T-cell (primary cell): ENCODE results near the gene COG8. TPM values are rescaled to one million over a fixed set of nuclear protein-coding genes. Genes with fewer than 3 reads are reported as not detected.

Experiments
- ATAC-seq, 4 experiments: fragments of 200-7000 bp in 3 of 4; fragments of 150-1000 bp in 1 of 4; cut with Tn5 transposase; replicated peaks in 1 of 4; 1 replicate in 3 of 4; 2 replicates in 1 of 4; pipeline ENCODE4 v1.10.0; 2021; ENCODE audit warnings: moderate library complexity in 3 of 4, mild to moderate bottlenecking in 2 of 4, moderate number of reproducible peaks in 1 of 4
- CTCF ChIA-PET, 2 donors: fragments of 300-600 bp; sonication (Branson Sonifier 250); formaldehyde crosslinking; loops; one replicate each; lab custom pipeline; 2022; ENCODE audit warnings: antibody characterized with exemption in 2 of 2; lab: Charles Lee
- POLR2A ChIA-PET, 2 donors: fragments of 300-600 bp; sonication (Branson Sonifier 250); formaldehyde crosslinking; loops; one replicate each; lab custom pipeline; 2022; ENCODE audit warnings: antibody characterized with exemption in 2 of 2; lab: Charles Lee
- DNase-seq, 35 experiments: peaks; one replicate each; pipeline versions ENCODE4 v3.0.0 to v3.0.0-alpha.2; 2013 to 2023
- H3K27ac ChIP-seq: one replicate; pipeline ENCODE4 v1.5.1; 2013; ENCODE audit warnings: low read length
- H3K27me3 ChIP-seq, 2 experiments: replicated peaks in 1 of 2; 1 replicate in 1 of 2; 2 replicates in 1 of 2; pipeline versions ENCODE4 v1.6.1 to v1.7.0; 2013; ENCODE audit warnings: low read length in 1 of 2, mixed read lengths in 1 of 2; ENCODE audit not compliant: control insufficient read depth in 2 of 2, insufficient read depth in 2 of 2; ENCODE audit errors: extremely low read depth in 1 of 2
- H3K36me3 ChIP-seq, 2 donors: 1 replicate in 1 of 2; 2 replicates in 1 of 2; pipeline versions ENCODE4 v1.6.1 to v1.7.0; 2013; ENCODE audit warnings: low read length in 1 of 2; ENCODE audit not compliant: control insufficient read depth in 2 of 2, insufficient read depth in 1 of 2; ENCODE audit errors: extremely low read depth in 1 of 2
- H3K4me1 ChIP-seq, 2 experiments: 1 replicate in 1 of 2; 2 replicates in 1 of 2; pipeline versions ENCODE4 v1.6.1 to v1.7.0; 2013; ENCODE audit warnings: low read length in 2 of 2, mixed read lengths in 1 of 2; ENCODE audit not compliant: insufficient read depth in 2 of 2, control insufficient read depth in 1 of 2; ENCODE audit errors: extremely low read depth in 1 of 2
- H3K4me3 ChIP-seq, 2 donors: 1 replicate in 1 of 2; 2 replicates in 1 of 2; pipeline versions ENCODE4 v1.5.1 to v1.7.0; 2013; ENCODE audit warnings: mild to moderate bottlenecking in 2 of 2, low read length in 1 of 2, moderate library complexity in 1 of 2; ENCODE audit not compliant: control insufficient read depth in 1 of 2; ENCODE audit errors: extremely low read depth in 1 of 2
- H3K9me3 ChIP-seq: 2 replicates; pipeline ENCODE4 v1.7.0; 2013
- H3K27ac Mint-ChIP-seq, 2 donors: one replicate each; pipeline ENCODE4 v1.8.0; 2020 to 2021; ENCODE audit warnings: mild to moderate bottlenecking in 2 of 2, mixed read lengths in 2 of 2
- H3K27me3 Mint-ChIP-seq, 2 donors: one replicate each; pipeline ENCODE4 v1.8.0; 2021 to 2022; ENCODE audit warnings: mixed read lengths in 2 of 2
- H3K36me3 Mint-ChIP-seq: one replicate; pipeline ENCODE4 v1.8.0; 2021; ENCODE audit warnings: mixed read lengths
- H3K4me1 Mint-ChIP-seq, 3 donors: one replicate each; pipeline ENCODE4 v1.8.0; 2020 to 2022; ENCODE audit warnings: mixed read lengths in 3 of 3, mild to moderate bottlenecking in 1 of 3
- H3K4me3 Mint-ChIP-seq, 3 donors: one replicate each; pipeline ENCODE4 v1.8.0; 2020 to 2022; ENCODE audit warnings: mild to moderate bottlenecking in 3 of 3, mixed read lengths in 3 of 3, moderate library complexity in 3 of 3
- H3K9me3 Mint-ChIP-seq, 3 donors: one replicate each; pipeline ENCODE4 v1.8.0; 2020 to 2022; ENCODE audit warnings: mixed read lengths in 3 of 3
- WGBS: methylation state at CpG from one replicate; pipeline ENCODE4 v1.1.5; 2013; ENCODE audit warnings: missing lambda C conversion rate; ENCODE audit not compliant: insufficient coverage; 5-methylcytosine and 5-hydroxymethylcytosine counted together
- total RNA-seq, 35 experiments: library from RNA in 6 of 35; stranded (reverse) in 6 of 35; fragments of 120-200 nt in 1 of 35; gene quantifications; one replicate each; pipeline versions ENCODE4 v1.2.1 to v1.2.4 and lab custom pipeline; 2013 to 2026

The COG8 gene
- total RNA-seq, 5 donors from 2014 or later (not counting 1 experiment from before 2014, with no cell fraction given): 31.2 to 70.4 (median 59.8) TPM

DNA sequence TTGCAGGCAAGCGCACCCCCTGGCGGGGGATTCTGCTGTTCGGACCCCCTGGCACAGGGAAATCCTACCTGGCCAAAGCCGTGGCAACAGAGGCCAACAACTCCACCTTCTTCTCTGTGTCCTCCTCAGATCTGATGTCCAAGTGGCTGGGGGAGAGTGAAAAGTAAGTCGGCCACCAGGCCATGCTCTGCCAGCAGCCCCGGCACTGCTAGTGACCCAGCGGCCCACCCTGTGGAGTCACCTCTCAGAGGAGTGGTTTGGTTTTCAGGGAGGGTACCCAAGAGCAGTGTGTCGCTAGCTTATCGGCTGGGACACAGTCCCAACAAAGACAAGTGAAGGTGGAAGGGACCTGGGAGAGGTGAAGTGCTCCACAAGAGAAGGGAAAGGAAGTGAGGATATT is 20.0 kb downstream of the COG8 start:
- H3K36me3 Mint-ChIP-seq: peaks cover 35% of the 10 kb centered on the region

DNA sequence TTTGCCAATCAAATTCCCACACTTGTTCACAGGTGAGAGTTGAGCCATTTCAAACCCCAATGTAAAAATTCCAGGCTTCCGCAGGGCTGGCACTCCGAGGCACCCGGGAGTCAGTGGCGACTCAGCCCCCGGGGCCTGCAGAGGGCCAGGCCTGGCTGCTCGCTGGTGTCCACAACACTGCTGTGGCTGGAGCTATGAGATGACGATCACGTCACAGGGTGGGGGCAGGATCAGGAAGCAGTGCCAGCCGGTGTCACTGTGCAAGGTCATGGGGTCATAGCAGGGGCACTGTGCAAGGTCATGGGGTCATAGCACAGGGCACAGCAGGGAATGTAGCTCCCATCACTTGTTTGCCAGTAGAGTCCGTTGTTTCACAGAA is 20.5 kb downstream of the COG8 start:
- ATAC-seq (no peak), DNase-seq (no peak)
- peaks cover 53 to 91% of the 10 kb centered on the region in 2 donors for H3K36me3 ChIP-seq
- no peaks in the 10 kb centered on the region for H3K9me3 ChIP-seq
- no peak overlapping the region for H3K4me3 ChIP-seq
- POLR2A ChIA-PET: interaction anchor here in 1 of 2 donors (0.6 kb wide), 1 partner anchor 62 kb away, joined by 8 read pairs; no protein-coding TSS in a partner anchor
- H3K9me3 Mint-ChIP-seq: no peaks in the 10 kb centered on the region
- WGBS: 88% methylated on average over 9 of the region's 10 CpGs
- no peaks in the 10 kb centered on the region for H3K27me3 Mint-ChIP-seq
- H3K27me3 ChIP-seq: no peaks in the 10 kb centered on the region
- H3K4me1 Mint-ChIP-seq: peaks cover 8 to 15% (median 14%) of the 10 kb centered on the region in 3 donors
- peaks cover 0 to 9% of the 10 kb centered on the region in 2 experiments for H3K4me1 ChIP-seq
- H3K27ac ChIP-seq: no peak overlapping the region
- no peak overlapping the region for H3K27ac Mint-ChIP-seq
- peaks cover 35% of the 10 kb centered on the region for H3K36me3 Mint-ChIP-seq
- H3K4me3 Mint-ChIP-seq: no peak overlapping the region
- CTCF ChIA-PET: interaction anchor here in 1 of 2 donors (0.5 kb wide), 1 partner anchor 131 kb away, joined by 4 read pairs; no protein-coding TSS in a partner anchor

More for the DNA sequence above, 20.0 kb downstream of the COG8 start:
- Histone ChIP-seq H3K4me1 (peaks cover 0 to 5% of the 10 kb centered on the region in 2 experiments), H3K27ac (no peak overlapping the region), H3K9me3 (no peaks in the 10 kb centered on the region), H3K36me3 (peaks cover 55 to 92% of the 10 kb centered on the region in 2 donors), H3K4me3 (no peak overlapping the region), H3K27me3 (no peaks in the 10 kb centered on the region)
- WGBS: 97% methylated on average over 5 of the region's 9 CpGs
- no peak for ATAC-seq
- no peak overlapping the region for H3K4me3 Mint-ChIP-seq
- H3K4me1 Mint-ChIP-seq: peaks cover 7 to 15% (median 11%) of the 10 kb centered on the region in 3 donors
- H3K27ac Mint-ChIP-seq: no peak overlapping the region
- ChIA-PET CTCF (interaction anchor here in 1 of 2 donors (0.5 kb wide), 1 partner anchor 131 kb away, joined by 4 read pairs; no protein-coding TSS in a partner anchor), POLR2A (interaction anchor here in 1 of 2 donors (0.6 kb wide), 1 partner anchor 61 kb away, joined by 8 read pairs; no protein-coding TSS in a partner anchor)
- DNase-seq: no peak
- H3K27me3 Mint-ChIP-seq: no peaks in the 10 kb centered on the region
- no peaks in the 10 kb centered on the region for H3K9me3 Mint-ChIP-seq

- no peaks in the 10 kb centered on the region for H3K27me3 Mint-ChIP-seq
- no peak overlapping the region for H3K27ac ChIP-seq
- no peaks in the 10 kb centered on the region for H3K27me3 ChIP-seq
- H3K9me3 Mint-ChIP-seq: no peaks in the 10 kb centered on the region
- H3K36me3 Mint-ChIP-seq: peaks cover 34% of the 10 kb centered on the region
- H3K4me3 Mint-ChIP-seq: no peak overlapping the region
- H3K27ac Mint-ChIP-seq: no peak overlapping the region
- ChIA-PET CTCF (interaction anchor here in 1 of 2 donors (0.5 kb wide), 1 partner anchor 207 kb away, joined by 3 read pairs; no protein-coding TSS in a partner anchor), POLR2A (interaction anchor here in 1 of 2 donors (0.6 kb wide), 1 partner anchor 24 kb away, joined by 6 read pairs; no protein-coding TSS in a partner anchor)
- peaks cover 14 to 20% (median 19%) of the 10 kb centered on the region in 3 donors for H3K4me1 Mint-ChIP-seq
- ATAC-seq (no peak), DNase-seq (no peak)
- H3K9me3 ChIP-seq: no peaks in the 10 kb centered on the region
- no peak overlapping the region for H3K4me3 ChIP-seq
- peaks cover 52 to 91% of the 10 kb centered on the region in 2 donors for H3K36me3 ChIP-seq
- H3K4me1 ChIP-seq: peaks cover 0 to 10% of the 10 kb centered on the region in 2 experiments
- 96% methylated on average over 22 of the region's 30 CpGs for WGBS
Measured at GRCh38 chr16:69318177-69318910, 21.0 kb downstream of the COG8 start.

DNA sequence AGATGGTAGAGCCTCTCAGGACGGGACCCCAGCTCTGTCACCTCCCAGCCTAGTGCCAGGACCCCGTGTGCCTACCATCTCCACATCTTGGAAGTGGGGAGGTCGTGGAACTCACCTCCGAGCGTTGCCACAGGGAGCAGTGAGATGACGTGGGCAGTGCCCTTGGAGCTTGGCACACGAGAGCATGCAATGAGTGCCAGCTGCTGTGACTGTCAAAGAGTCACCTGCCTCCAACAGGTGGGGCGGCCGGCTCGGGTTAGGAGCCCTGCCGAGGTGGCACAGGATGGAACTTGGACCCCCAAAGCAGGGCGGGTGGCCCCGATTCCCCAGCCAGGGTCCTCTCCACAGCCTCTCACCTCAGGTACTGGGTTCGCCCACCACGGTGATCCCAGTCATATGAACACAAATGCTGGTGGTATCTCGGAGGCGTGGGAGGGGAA is 22.7 kb downstream of the COG8 start:
- H3K9me3 ChIP-seq: no peaks in the 10 kb centered on the region
- POLR2A ChIA-PET: no interaction called here
- no peak for DNase-seq
- 95% methylated on average over 10 of the region's 17 CpGs for WGBS
- Mint-ChIP-seq H3K27me3 (no peaks in the 10 kb centered on the region), H3K4me3 (no peak overlapping the region), H3K9me3 (no peaks in the 10 kb centered on the region), H3K4me1 (peaks cover 26 to 28% (median 26%) of the 10 kb centered on the region in 3 donors), H3K27ac (no peak overlapping the region), H3K36me3 (peaks cover 25% of the 10 kb centered on the region)
- ATAC-seq: no peak
- CTCF ChIA-PET: no interaction called here
- no peak overlapping the region for H3K4me3 ChIP-seq
- no peak overlapping the region for H3K27ac ChIP-seq
- H3K36me3 ChIP-seq: peaks cover 44 to 79% of the 10 kb centered on the region in 2 donors
- H3K27me3 ChIP-seq: no peaks in the 10 kb centered on the region
- peaks cover 4 to 27% of the 10 kb centered on the region in 2 experiments for H3K4me1 ChIP-seq

DNA sequence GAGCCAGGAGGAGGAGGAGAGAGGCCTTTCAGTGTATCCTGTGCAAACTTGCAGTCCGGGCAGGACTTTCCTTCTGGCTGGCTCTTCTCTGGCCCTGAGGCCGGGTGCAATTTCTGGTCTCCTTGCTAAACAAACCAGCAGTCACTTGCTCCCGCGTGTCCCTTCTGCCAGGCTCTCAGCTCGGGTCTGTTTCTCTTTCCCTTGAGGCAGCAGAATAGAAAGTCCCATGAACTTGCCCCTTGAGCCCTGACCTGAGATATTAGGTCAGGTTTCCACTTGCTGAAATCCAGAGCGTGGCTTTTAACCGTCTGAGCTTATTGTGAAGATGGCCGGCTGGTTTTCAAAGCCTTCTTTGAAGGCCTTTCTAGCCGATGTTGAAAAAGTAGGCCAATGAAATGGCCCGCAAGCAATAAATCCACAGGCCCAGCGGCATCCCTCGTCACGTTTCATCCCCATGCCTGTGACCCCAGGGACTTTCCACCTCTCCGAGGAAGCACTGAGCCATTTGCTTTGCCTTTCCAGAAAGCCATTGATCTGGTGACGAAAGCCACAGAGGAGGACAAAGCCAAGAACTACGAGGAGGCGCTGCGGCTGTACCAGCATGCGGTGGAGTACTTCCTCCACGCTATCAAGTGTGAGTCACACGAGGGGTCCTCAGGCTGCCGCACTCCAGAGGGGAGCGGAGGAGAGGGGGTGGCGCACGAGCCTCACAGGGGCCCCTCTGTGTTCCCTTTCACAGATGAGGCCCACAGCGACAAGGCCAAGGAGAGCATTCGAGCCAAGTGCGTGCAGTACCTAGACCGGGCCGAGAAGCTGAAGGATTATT is 23.7 kb downstream of the COG8 start:
- H3K4me1 Mint-ChIP-seq: peaks cover 26 to 28% (median 27%) of the 10 kb centered on the region in 3 donors
- no peak for ATAC-seq
- no peak overlapping the region for H3K27ac Mint-ChIP-seq
- no peaks in the 10 kb centered on the region for H3K27me3 ChIP-seq
- H3K36me3 ChIP-seq: peaks cover 35 to 70% of the 10 kb centered on the region in 2 donors
- no peak overlapping the region for H3K4me3 ChIP-seq
- H3K9me3 ChIP-seq: no peaks in the 10 kb centered on the region
- H3K27ac ChIP-seq: no peak overlapping the region
- peaks cover 18% of the 10 kb centered on the region for H3K36me3 Mint-ChIP-seq
- POLR2A ChIA-PET: interaction anchor here in 1 of 2 donors (0.6 kb wide), 1 partner anchor 135 kb away, joined by 5 read pairs; no protein-coding TSS in a partner anchor
- H3K4me3 Mint-ChIP-seq: no peak overlapping the region
- WGBS: 94% methylated on average over 25 of the region's 30 CpGs
- peaks cover 4 to 29% of the 10 kb centered on the region in 2 experiments for H3K4me1 ChIP-seq
- no peak for DNase-seq
- H3K27me3 Mint-ChIP-seq: no peaks in the 10 kb centered on the region
- CTCF ChIA-PET: interaction anchor here in 1 of 2 donors (0.5 kb wide), 1 partner anchor 42 kb away, joined by 5 read pairs; no protein-coding TSS in a partner anchor
- H3K9me3 Mint-ChIP-seq: no peaks in the 10 kb centered on the region

- H3K27ac ChIP-seq: no peak overlapping the region
- Mint-ChIP-seq H3K27ac (no peak overlapping the region), H3K36me3 (peaks cover 13% of the 10 kb centered on the region), H3K9me3 (no peaks in the 10 kb centered on the region), H3K4me1 (peaks cover 31 to 32% (median 32%) of the 10 kb centered on the region in 3 donors), H3K4me3 (no peak overlapping the region), H3K27me3 (no peaks in the 10 kb centered on the region)
- 96% methylated on average over 10 of the region's 11 CpGs for WGBS
- no peaks in the 10 kb centered on the region for H3K27me3 ChIP-seq
- no peak overlapping the region for H3K4me3 ChIP-seq
- DNase-seq (no peak), ATAC-seq (no peak)
- peaks cover 4 to 36% of the 10 kb centered on the region in 2 experiments for H3K4me1 ChIP-seq
- H3K36me3 ChIP-seq: peaks cover 24 to 58% of the 10 kb centered on the region in 2 donors
- ChIA-PET CTCF (no interaction called here), POLR2A (interaction anchor here in 1 of 2 donors (0.6 kb wide), 1 partner anchor 136 kb away, joined by 5 read pairs; no protein-coding TSS in a partner anchor)
- no peaks in the 10 kb centered on the region for H3K9me3 ChIP-seq
Measured at GRCh38 chr16:69314534-69314933, 24.8 kb downstream of the COG8 start.
